CD4-positive, alpha-beta T cell treated with Interleukin-12 subunit alpha and Interleukin-12 subunit beta, for 1 hour (primary cell): Measurements from ENCODE around the gene COMMD4.
"Not testable (repeated sequence)": the region's sequence is repeated elsewhere in the genome, so short reads cannot be mapped to it uniquely, and the experiment has no call there.

ENCODE experiments used
- DNase-seq: peaks from one replicate; pipeline ENCODE4 v3.0.0-alpha.2; 2020

COMMD4 gene

GRCh38 chr15:75333654-75334419, 2.0 kb upstream of the COMMD4 start:
- not testable (repeated sequence) for DNase-seq

- no peak for DNase-seq
These were observed 554 bp upstream of the COMMD4 start for GRCh38 chr15:75335313-75335704.

- DNase-seq, result no peak
These were observed 2.9 kb downstream of the COMMD4 start for GRCh38 chr15:75338661-75339240.

GRCh38 chr15:75339531-75340240, 3.8 kb downstream of the COMMD4 start:
- DNase-seq, result no peak

- DNase-seq, result no peak
These were observed 6.4 kb downstream of the COMMD4 start for GRCh38 chr15:75342221-75342620.

GRCh38 chr15:75343953-75344352, 8.1 kb downstream of the COMMD4 start:
- not testable (repeated sequence) for DNase-seq

DNA sequence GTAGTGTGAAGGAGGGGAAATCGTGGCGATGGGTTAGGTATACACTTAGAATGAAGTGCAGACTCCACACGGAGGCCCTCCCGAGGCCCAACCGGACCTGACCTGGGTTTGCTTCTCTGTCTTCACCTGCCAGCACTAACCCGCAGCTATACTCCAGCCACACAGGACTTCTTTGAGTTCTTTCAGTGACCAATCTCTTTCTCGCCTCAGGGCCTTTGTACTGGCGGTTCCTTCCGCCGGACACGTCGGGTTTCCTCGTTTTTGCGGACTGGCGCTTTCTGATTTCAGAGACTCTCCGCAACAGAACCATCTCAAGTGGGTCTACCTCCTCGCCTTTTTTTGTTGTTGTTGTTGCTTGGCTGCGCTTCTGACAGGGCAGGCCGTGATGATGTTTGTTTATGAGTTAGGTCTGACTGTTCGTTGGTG, 10.9 kb downstream of the COMMD4 start, which contains the start of gene NEIL1:
Gene NEIL1, plus strand, starts transcription at position 244 of the 426 bp plus-strand sequence. CDS start 1,867 bp downstream, outside the sequence.
- DNase-seq, result no peak

- DNase-seq, result peak; percentile 54
These were observed 11.6 kb downstream of the COMMD4 start for GRCh38 chr15:75347222-75348033.

- DNase-seq, result no peak
These were observed 12.2 kb downstream of the COMMD4 start for GRCh38 chr15:75348034-75348561.

- no peak for DNase-seq
These were observed 12.9 kb downstream of the COMMD4 start for GRCh38 chr15:75348562-75349350.

- DNase-seq, result not testable (repeated sequence)
These were observed 13.4 kb downstream of the COMMD4 start for GRCh38 chr15:75349351-75349669.

- peak; percentile 84 for DNase-seq
These were observed 14.2 kb downstream of the COMMD4 start for GRCh38 chr15:75349851-75350588.

DNA sequence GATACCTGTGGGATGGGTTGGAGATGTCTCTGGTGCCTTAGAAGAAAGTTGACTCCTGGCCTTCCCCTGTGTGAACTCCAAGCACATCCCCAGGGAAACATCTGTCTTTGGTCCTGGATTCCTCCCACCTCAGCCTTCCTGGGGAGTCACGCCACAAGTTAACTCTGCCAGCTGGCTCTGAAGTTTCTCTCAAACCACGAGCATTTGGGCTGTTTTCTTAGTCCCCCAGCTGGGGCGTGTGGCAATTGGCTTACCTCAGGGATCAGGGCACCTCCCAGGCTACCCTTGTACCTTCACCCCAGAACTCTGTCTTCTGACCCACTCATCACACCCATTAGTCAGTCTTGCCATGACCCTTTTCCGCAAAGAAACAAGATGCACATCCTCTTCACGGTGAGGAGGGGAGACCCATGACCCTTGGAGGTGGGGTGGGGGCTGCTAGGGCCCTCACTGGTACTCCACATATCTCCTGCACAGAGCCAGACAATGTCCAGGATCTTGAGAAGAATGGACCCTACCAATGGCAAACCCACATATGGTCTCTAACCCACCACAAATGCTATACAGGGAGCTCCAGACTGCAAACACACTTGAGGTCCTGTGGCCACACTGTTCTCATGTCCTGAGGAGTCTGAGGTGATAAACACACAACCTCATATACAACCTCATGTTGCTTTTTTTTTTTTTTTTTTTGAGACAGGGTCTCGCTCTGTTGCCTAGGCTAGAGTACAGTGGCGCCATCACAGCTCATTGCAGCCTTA, 14.9 kb downstream of the COMMD4 start:
- no peak for DNase-seq

DNA sequence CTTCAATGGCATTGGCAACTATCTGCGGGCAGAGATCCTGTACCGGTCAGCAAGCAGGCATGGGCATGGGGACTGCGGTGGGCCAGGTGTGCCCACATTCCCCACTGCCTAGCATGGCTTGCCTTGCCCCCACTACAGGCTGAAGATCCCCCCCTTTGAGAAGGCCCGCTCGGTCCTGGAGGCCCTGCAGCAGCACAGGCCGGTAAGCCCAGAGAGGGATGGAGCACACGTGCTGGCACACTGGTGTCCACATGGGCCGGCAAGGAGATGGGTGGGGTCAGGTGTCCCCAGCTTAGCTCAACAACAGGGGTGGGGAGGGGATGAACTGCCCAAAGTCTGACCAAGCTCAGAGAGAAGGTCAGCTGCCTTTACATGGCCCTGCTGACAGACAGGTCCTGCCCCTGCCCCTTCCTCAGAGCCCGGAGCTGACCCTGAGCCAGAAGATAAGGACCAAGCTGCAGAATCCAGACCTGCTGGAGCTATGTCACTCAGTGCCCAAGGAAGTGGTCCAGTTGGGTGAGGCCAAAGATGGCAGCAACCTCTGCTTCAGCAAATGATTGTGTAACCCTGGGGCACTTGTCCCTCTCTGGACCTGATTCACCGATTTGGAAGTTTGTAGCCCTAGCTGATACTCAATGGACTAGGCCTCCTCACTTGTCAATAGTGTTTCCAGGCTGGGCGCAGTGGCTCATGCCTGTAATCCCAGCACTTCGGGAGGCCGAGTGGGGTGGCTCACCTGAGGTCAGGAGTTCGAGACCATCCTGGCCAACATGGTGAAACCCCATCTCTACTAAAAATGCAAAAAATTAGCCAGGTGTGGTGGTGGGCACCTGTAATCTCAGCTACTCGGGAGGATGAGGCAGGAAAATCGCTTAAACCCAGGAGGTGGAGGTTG, 16.6 kb downstream of the COMMD4 start:
- DNase-seq, result no peak

- DNase-seq, result no peak
These were observed 17.7 kb downstream of the COMMD4 start for GRCh38 chr15:75353604-75354003.

- DNase-seq, result no peak
These were observed 18.6 kb downstream of the COMMD4 start for GRCh38 chr15:75354454-75354853.

GRCh38 chr15:75355369-75355768, 19.5 kb downstream of the COMMD4 start:
- DNase-seq, result no peak

GRCh38 chr15:75356006-75356405, 20.1 kb downstream of the COMMD4 start:
- DNase-seq, result no peak

GRCh38 chr15:75356517-75356916, 20.7 kb downstream of the COMMD4 start:
- no peak for DNase-seq
